Posterior cingulate gyrus (tissue), 11 donors: ENCODE results near the gene PAX4.
"Not testable (repeated sequence)": the region's sequence is repeated elsewhere in the genome, so short reads cannot be mapped to it uniquely, and the experiment has no call there.

Source experiments
- DNase-seq, 10 donors: peaks; one replicate each; pipeline versions ENCODE4 v3.0.0 to v3.0.0-alpha.2; 2020 to 2021; ENCODE audit warnings: mixed read lengths in 3 of 10
- intact Hi-C: fragments of 100-400 bp; cut with DNase I; formaldehyde crosslinking; loops from one replicate; pipeline ENCODE4 v1.15.1; 2023

Gene PAX4

GRCh38 chr7:127588019-127588696 lies 29.8 kb downstream of the PAX4 start, which contains the start of gene ARF5:
ARF5 (plus strand) TSS chr7:127588411; CDS start chr7:127588499, 88 bp downstream.
- peak; percentile 83 to 99 (median 88) for DNase-seq
- intact Hi-C loops, result loop anchor here (2.0 to 5.0 kb wide), 2 partner anchors 63 to 196 kb away; partner anchors contain the start of gene ZNF800

- peak in 1 of 10 donors; percentile 84 for DNase-seq
- intact Hi-C loops, result loop anchor here (2.0 to 5.0 kb wide), 2 partner anchors 63 to 195 kb away; partner anchors contain the start of gene ZNF800
These were observed 30.3 kb downstream of the PAX4 start for GRCh38 chr7:127587663-127588018.

- intact Hi-C loops, result loop anchor here (5.0 kb wide), 1 partner anchor 194 kb away; the partner anchor contains the start of gene ZNF800
These were observed 31.6 kb downstream of the PAX4 start for GRCh38 chr7:127586346-127586745.

GRCh38 chr7:127585044-127585953 lies 32.6 kb downstream of the PAX4 start, which contains the start of gene GCC1:
GCC1 (minus strand) TSS chr7:127585596; CDS start chr7:127585182, 414 bp downstream.
- intact Hi-C loops, result loop anchor here (5.0 kb wide), 1 partner anchor 193 kb away; the partner anchor contains the start of gene ZNF800
- peak; percentile 90 to 99 (median 94) for DNase-seq

More at GRCh38 chr7:127586346-127586745, 31.6 kb downstream of the PAX4 start:
- DNase-seq, result no peak

- peak in 1 of 10 donors; percentile 42 for DNase-seq
- intact Hi-C loops, result loop anchor here (5.0 kb wide), 1 partner anchor 192 kb away; the partner anchor contains the start of gene ZNF800
These were observed 33.3 kb downstream of the PAX4 start for GRCh38 chr7:127584648-127585043.

GRCh38 chr7:127582361-127582760 lies 35.6 kb downstream of the PAX4 start:
- DNase-seq, result peak in 7 of 10 donors; percentile 36 to 92 (median 45)
- intact Hi-C loops, result no loop called here

GRCh38 chr7:127581716-127582115 lies 36.2 kb downstream of the PAX4 start:
- intact Hi-C loops, result no loop called here
- no peak for DNase-seq

GRCh38 chr7:127580612-127581011 lies 37.3 kb downstream of the PAX4 start:
- DNase-seq, result no peak
- intact Hi-C loops, result no loop called here

- no peak for DNase-seq
- intact Hi-C loops, result no loop called here
These were observed 39.1 kb downstream of the PAX4 start for GRCh38 chr7:127578711-127579275.

- intact Hi-C loops, result no loop called here
- peak in 1 of 10 donors; percentile 22 for DNase-seq
These were observed 39.8 kb downstream of the PAX4 start for GRCh38 chr7:127578036-127578684.

- DNase-seq, result no peak
- intact Hi-C loops, result no loop called here
These were observed 46.0 kb downstream of the PAX4 start for GRCh38 chr7:127571741-127572505.

GRCh38 chr7:127568034-127568433 lies 49.9 kb downstream of the PAX4 start:
- DNase-seq, intact Hi-C loops: not testable (repeated sequence)

GRCh38 chr7:127566242-127566641 lies 51.7 kb downstream of the PAX4 start:
- DNase-seq, result no peak

More at GRCh38 chr7:127566242-127566641, 51.7 kb downstream of the PAX4 start:
- intact Hi-C loops, result no loop called here
